Neuron (in vitro differentiated cells): ENCODE data around the gene GPR78.

Source experiments
- H2AFZ ChIP-seq: one replicate; pipeline ENCODE4 v1.6.1; 2013; ENCODE audit warnings: low read depth, mild to moderate bottlenecking, inconsistent platforms, low read length, moderate library complexity
- H3K27me3 ChIP-seq: one replicate; pipeline ENCODE4 v1.6.1; 2013; ENCODE audit warnings: low read length; ENCODE audit not compliant: insufficient read depth
- H3K36me3 ChIP-seq: one replicate; pipeline ENCODE4 v1.6.1; 2013; ENCODE audit warnings: low read length; ENCODE audit not compliant: insufficient read depth
- H3K4me1 ChIP-seq: one replicate; pipeline ENCODE4 v1.6.1; 2013; ENCODE audit warnings: low read length; ENCODE audit not compliant: insufficient read depth
- H3K4me3 ChIP-seq: 2 replicates; pipeline ENCODE4 v1.5.1; 2013; ENCODE audit warnings: mild to moderate bottlenecking, low read length, moderate library complexity
- H3K9me3 ChIP-seq: one replicate; pipeline ENCODE4 v1.6.1; 2013; ENCODE audit warnings: low read length

Gene GPR78

GRCh38 chr4:8580321-8581093, at the start of gene GPR78:
Gene GPR78, plus strand, starts transcription at chr4:8580392. Its CDS starts 591 bp downstream, at chr4:8580983.
- Histone ChIP-seq H3K4me1 (no peaks in the 10 kb centered on the region), H3K36me3 (no peaks in the 10 kb centered on the region), H3K27me3 (peaks cover 31% of the 10 kb centered on the region), H3K9me3 (no peaks in the 10 kb centered on the region), H2AFZ (no peak within 1 kb of the TSS), H3K4me3 (no peak within 1 kb of the TSS)

- Histone ChIP-seq H3K27me3 (no peaks in the 10 kb centered on the region), H2AFZ (no peak overlapping the region), H3K36me3 (no peaks in the 10 kb centered on the region)
These were observed 47.9 kb upstream of the GPR78 start for GRCh38 chr4:8532245-8532781.

GRCh38 chr4:8533274-8533865, 46.8 kb upstream of the GPR78 start:
- H3K4me3 ChIP-seq, result no peak overlapping the region
- no peaks in the 10 kb centered on the region for H3K27me3 ChIP-seq
- no peaks in the 10 kb centered on the region for H3K36me3 ChIP-seq
- no peaks in the 10 kb centered on the region for H3K4me1 ChIP-seq
- H3K9me3 ChIP-seq, result no peaks in the 10 kb centered on the region
- H2AFZ ChIP-seq, result no peak overlapping the region

More at GRCh38 chr4:8532245-8532781, 47.9 kb upstream of the GPR78 start:
- Histone ChIP-seq H3K4me1 (no peaks in the 10 kb centered on the region), H3K9me3 (no peaks in the 10 kb centered on the region), H3K4me3 (no peak overlapping the region)

- H3K4me3 ChIP-seq, result no peak overlapping the region
- no peaks in the 10 kb centered on the region for H3K4me1 ChIP-seq
- H3K36me3 ChIP-seq, result no peaks in the 10 kb centered on the region
- H2AFZ ChIP-seq, result no peak overlapping the region
- no peaks in the 10 kb centered on the region for H3K9me3 ChIP-seq
- H3K27me3 ChIP-seq, result peaks cover 4% of the 10 kb centered on the region
These were observed 46.1 kb upstream of the GPR78 start for GRCh38 chr4:8534129-8534528.

- Histone ChIP-seq H3K4me3 (no peak overlapping the region), H3K36me3 (no peaks in the 10 kb centered on the region), H3K27me3 (peaks cover 6% of the 10 kb centered on the region), H2AFZ (no peak overlapping the region), H3K4me1 (no peaks in the 10 kb centered on the region), H3K9me3 (no peaks in the 10 kb centered on the region)
These were observed 45.6 kb upstream of the GPR78 start for GRCh38 chr4:8534611-8535010.

- H3K27me3 ChIP-seq, result peaks cover 6% of the 10 kb centered on the region
- no peak overlapping the region for H3K4me3 ChIP-seq
- H3K4me1 ChIP-seq, result no peaks in the 10 kb centered on the region
- no peaks in the 10 kb centered on the region for H3K9me3 ChIP-seq
- no peak overlapping the region for H2AFZ ChIP-seq
- H3K36me3 ChIP-seq, result no peaks in the 10 kb centered on the region
These were observed 43.7 kb upstream of the GPR78 start for GRCh38 chr4:8536467-8536866.

- no peaks in the 10 kb centered on the region for H3K4me1 ChIP-seq
- H3K36me3 ChIP-seq, result no peaks in the 10 kb centered on the region
- H3K27me3 ChIP-seq, result peaks cover 6% of the 10 kb centered on the region
- H3K4me3 ChIP-seq, result no peak overlapping the region
- no peaks in the 10 kb centered on the region for H3K9me3 ChIP-seq
- no peak overlapping the region for H2AFZ ChIP-seq
These were observed 43.1 kb upstream of the GPR78 start for GRCh38 chr4:8537041-8537461.

GRCh38 chr4:8538076-8538702, 42.0 kb upstream of the GPR78 start:
- H3K36me3 ChIP-seq, result no peaks in the 10 kb centered on the region
- no peaks in the 10 kb centered on the region for H3K9me3 ChIP-seq
- H3K4me1 ChIP-seq, result no peaks in the 10 kb centered on the region
- no peak overlapping the region for H2AFZ ChIP-seq
- H3K4me3 ChIP-seq, result no peak overlapping the region
- peaks cover 6% of the 10 kb centered on the region for H3K27me3 ChIP-seq

GRCh38 chr4:8538703-8539567, 41.3 kb upstream of the GPR78 start:
- Histone ChIP-seq H3K4me3 (no peak overlapping the region), H3K36me3 (no peaks in the 10 kb centered on the region), H3K4me1 (no peaks in the 10 kb centered on the region), H3K27me3 (peaks cover 6% of the 10 kb centered on the region), H2AFZ (no peak overlapping the region), H3K9me3 (no peaks in the 10 kb centered on the region)

GRCh38 chr4:8539661-8540060, 40.5 kb upstream of the GPR78 start:
- Histone ChIP-seq H3K4me1 (no peaks in the 10 kb centered on the region), H3K27me3 (peaks cover 10% of the 10 kb centered on the region), H3K9me3 (no peaks in the 10 kb centered on the region), H3K36me3 (no peaks in the 10 kb centered on the region), H2AFZ (no peak overlapping the region), H3K4me3 (no peak overlapping the region)

GRCh38 chr4:8540072-8540471, 40.1 kb upstream of the GPR78 start:
- Histone ChIP-seq H3K4me1 (no peaks in the 10 kb centered on the region), H3K4me3 (no peak overlapping the region), H3K27me3 (peaks cover 10% of the 10 kb centered on the region), H3K36me3 (no peaks in the 10 kb centered on the region), H2AFZ (no peak overlapping the region), H3K9me3 (no peaks in the 10 kb centered on the region)

- Histone ChIP-seq H3K4me3 (no peak overlapping the region), H3K4me1 (no peaks in the 10 kb centered on the region), H3K27me3 (peaks cover 10% of the 10 kb centered on the region), H3K9me3 (no peaks in the 10 kb centered on the region), H3K36me3 (no peaks in the 10 kb centered on the region), H2AFZ (no peak overlapping the region)
These were observed 39.6 kb upstream of the GPR78 start for GRCh38 chr4:8540586-8540985.
